GM23248 (cell line): ENCODE data around the gene USP32. TPM values are rescaled to one million over a fixed set of nuclear protein-coding genes. Genes with fewer than 3 reads are reported as not detected.
A peak's percentile ranks its signal among the peaks of the same experiment; 100 is the strongest.

ENCODE experiments used
- DNase-seq: peaks from one replicate; pipeline ENCODE4 v3.0.0-alpha.2; 2015
- H2AFZ ChIP-seq: fragments of 200-600 bp; sonication (generic); 2 replicates; pipeline ENCODE4 v1.6.1; 2016; ENCODE audit warnings: antibody characterized with exemption
- H3F3A ChIP-seq: fragments of 200-600 bp; sonication (generic); 2 replicates; pipeline ENCODE4 v1.6.1; 2016; ENCODE audit warnings: mild to moderate bottlenecking, antibody characterized with exemption, mixed run types; ENCODE audit not compliant: insufficient read depth
- H3K27ac ChIP-seq: fragments of 200-600 bp; sonication (generic); 2 replicates; pipeline ENCODE4 v1.5.1; 2016; ENCODE audit warnings: mild to moderate bottlenecking
- H3K27me3 ChIP-seq: fragments of 200-600 bp; sonication (generic); replicated peaks from 2 replicates; pipeline ENCODE4 v1.6.1; 2016; ENCODE audit warnings: mild to moderate bottlenecking; ENCODE audit not compliant: insufficient read depth
- H3K36me3 ChIP-seq: fragments of 200-600 bp; sonication (generic); 2 replicates; pipeline ENCODE4 v1.6.1; 2016; ENCODE audit warnings: low read depth, mild to moderate bottlenecking
- H3K4me1 ChIP-seq: fragments of 200-600 bp; sonication (generic); 2 replicates; pipeline ENCODE4 v1.6.1; 2016; ENCODE audit warnings: mild to moderate bottlenecking; ENCODE audit not compliant: insufficient read depth
- H3K4me2 ChIP-seq: fragments of 200-600 bp; sonication (generic); one replicate; pipeline ENCODE4 v1.6.1; 2016; ENCODE audit warnings: mild to moderate bottlenecking; ENCODE audit not compliant: unreplicated experiment
- H3K4me3 ChIP-seq: fragments of 200-600 bp; sonication (generic); 2 replicates; pipeline ENCODE4 v1.5.1; 2016; ENCODE audit warnings: mild to moderate bottlenecking
- H3K79me2 ChIP-seq: fragments of 200-600 bp; sonication (generic); 2 replicates; pipeline ENCODE4 v1.6.1; 2016; ENCODE audit warnings: mild to moderate bottlenecking; ENCODE audit not compliant: insufficient read depth
- H3K9ac ChIP-seq: fragments of 200-600 bp; sonication (generic); 2 replicates; pipeline ENCODE4 v1.6.1; 2016; ENCODE audit warnings: mild to moderate bottlenecking
- H3K9me2 ChIP-seq: fragments of 200-600 bp; sonication (generic); 2 replicates; pipeline ENCODE4 v1.6.1; 2016; ENCODE audit warnings: mixed run types, mild to moderate bottlenecking, moderate library complexity; ENCODE audit not compliant: insufficient read depth
- H3K9me3 ChIP-seq: fragments of 200-600 bp; sonication (generic); one replicate; pipeline ENCODE4 v1.6.1; 2017; ENCODE audit warnings: low read depth
- H4K20me1 ChIP-seq: fragments of 200-600 bp; sonication (generic); 2 replicates; pipeline ENCODE4 v1.6.0; 2016; ENCODE audit not compliant: insufficient read depth
- EZH2 ChIP-seq: fragments of 200-600 bp; sonication (generic); IDR thresholded peaks from 2 replicates; pipeline ENCODE4 v1.6.1; 2018; ENCODE audit warnings: antibody characterized with exemption, mild to moderate bottlenecking; ENCODE audit not compliant: insufficient read depth, poor library complexity, severe bottlenecking
- EZH2phosphoT487 ChIP-seq: fragments of 200-600 bp; sonication (generic); IDR thresholded peaks from 2 replicates; pipeline ENCODE4 v1.6.1; 2018; ENCODE audit warnings: antibody characterized with exemption, moderate library complexity, mild to moderate bottlenecking, low read depth; ENCODE audit not compliant: insufficient read depth
- WGBS, 2 experiments: methylation state at CpG; one replicate each; pipeline ENCODE4 v1.1.6; 2015 to 2017; ENCODE audit warnings: low lambda C conversion rate in 2 of 2, low coverage in 1 of 2; ENCODE audit errors: missing lambda C conversion rate in 2 of 2; 5-methylcytosine and 5-hydroxymethylcytosine counted together
- in situ Hi-C: fragments of 300-500 bp; cut with MboI; formaldehyde crosslinking; loops from 2 replicates; pipeline ENCODE4 v1.15.0; 2020
- polyA plus RNA-seq: library from polyadenylated mRNA; unstranded; fragments of >200 nt; fragmentation: Nextera tagmentation; extraction: Ambion mirVana; gene quantifications from 2 replicates; pipeline ENCODE4 v1.2.1, GENCODE V29; 2016
- total RNA-seq: library from RNA; depleted of rRNA; stranded (reverse); fragments of >200 nt; shearing (Covaris generic); gene quantifications from 2 replicates; pipeline ENCODE4 v1.2.3, GENCODE V29; 2014; rRNA removed

Gene USP32, protein sequence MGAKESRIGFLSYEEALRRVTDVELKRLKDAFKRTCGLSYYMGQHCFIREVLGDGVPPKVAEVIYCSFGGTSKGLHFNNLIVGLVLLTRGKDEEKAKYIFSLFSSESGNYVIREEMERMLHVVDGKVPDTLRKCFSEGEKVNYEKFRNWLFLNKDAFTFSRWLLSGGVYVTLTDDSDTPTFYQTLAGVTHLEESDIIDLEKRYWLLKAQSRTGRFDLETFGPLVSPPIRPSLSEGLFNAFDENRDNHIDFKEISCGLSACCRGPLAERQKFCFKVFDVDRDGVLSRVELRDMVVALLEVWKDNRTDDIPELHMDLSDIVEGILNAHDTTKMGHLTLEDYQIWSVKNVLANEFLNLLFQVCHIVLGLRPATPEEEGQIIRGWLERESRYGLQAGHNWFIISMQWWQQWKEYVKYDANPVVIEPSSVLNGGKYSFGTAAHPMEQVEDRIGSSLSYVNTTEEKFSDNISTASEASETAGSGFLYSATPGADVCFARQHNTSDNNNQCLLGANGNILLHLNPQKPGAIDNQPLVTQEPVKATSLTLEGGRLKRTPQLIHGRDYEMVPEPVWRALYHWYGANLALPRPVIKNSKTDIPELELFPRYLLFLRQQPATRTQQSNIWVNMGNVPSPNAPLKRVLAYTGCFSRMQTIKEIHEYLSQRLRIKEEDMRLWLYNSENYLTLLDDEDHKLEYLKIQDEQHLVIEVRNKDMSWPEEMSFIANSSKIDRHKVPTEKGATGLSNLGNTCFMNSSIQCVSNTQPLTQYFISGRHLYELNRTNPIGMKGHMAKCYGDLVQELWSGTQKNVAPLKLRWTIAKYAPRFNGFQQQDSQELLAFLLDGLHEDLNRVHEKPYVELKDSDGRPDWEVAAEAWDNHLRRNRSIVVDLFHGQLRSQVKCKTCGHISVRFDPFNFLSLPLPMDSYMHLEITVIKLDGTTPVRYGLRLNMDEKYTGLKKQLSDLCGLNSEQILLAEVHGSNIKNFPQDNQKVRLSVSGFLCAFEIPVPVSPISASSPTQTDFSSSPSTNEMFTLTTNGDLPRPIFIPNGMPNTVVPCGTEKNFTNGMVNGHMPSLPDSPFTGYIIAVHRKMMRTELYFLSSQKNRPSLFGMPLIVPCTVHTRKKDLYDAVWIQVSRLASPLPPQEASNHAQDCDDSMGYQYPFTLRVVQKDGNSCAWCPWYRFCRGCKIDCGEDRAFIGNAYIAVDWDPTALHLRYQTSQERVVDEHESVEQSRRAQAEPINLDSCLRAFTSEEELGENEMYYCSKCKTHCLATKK (N-terminal part only)
- total RNA-seq: 30.1 and 33.9 TPM in 2 replicates
- 12.4 and 14.0 TPM in 2 replicates for polyA plus RNA-seq

DNA sequence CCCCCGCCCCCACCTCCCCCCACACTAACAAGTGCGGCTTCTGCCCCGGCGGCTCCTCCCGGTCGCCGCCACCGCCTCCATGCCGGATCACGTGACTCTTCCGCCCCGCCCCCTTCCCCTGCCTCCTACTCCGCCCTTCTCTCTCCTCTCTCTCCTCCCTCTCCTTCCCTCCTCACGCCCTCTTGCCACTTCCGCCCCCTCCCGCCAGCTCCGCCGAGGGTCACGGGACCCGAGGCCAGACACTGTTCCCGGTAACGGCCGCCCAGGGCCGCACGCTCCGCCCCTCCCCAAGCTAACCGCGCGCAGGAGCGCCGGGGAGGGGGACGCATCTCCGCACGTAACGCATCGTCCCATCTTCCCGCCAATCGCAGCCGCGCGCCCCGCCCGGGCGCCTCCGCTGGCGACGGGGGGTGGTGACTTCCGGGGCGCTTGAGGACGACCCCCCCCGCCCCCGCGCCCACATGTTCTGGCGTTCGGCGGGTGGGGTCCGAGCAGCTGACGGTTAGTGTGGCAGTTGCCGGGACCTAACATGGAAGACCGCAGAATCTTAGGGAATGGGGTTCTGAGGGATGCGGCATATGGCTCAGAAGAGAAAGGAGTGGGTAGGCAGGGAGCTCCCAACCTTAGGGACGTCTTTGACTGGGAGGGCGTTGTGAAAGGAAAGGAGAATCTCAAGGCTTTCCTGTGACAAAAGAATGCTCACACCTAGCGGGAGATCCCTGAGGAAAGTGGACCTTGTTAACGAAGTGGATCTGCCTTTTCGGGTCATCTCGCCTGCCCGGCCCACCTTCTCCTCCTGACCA is at the start of gene USP32:
Gene USP32 (minus strand): TSS at position 92 of the 803 bp plus-strand sequence. CDS start 194 bp downstream, outside the sequence.
- peak within 1 kb of the TSS; percentile 91 for H3K9ac ChIP-seq
- peaks cover 30% of the 10 kb centered on the region for H3K4me1 ChIP-seq
- peak within 1 kb of the TSS; percentile 75 for H2AFZ ChIP-seq
- peak within 1 kb of the TSS; percentile 91 for H3K27ac ChIP-seq
- peak within 1 kb of the TSS; percentile 91 for H3K4me2 ChIP-seq
- no peaks in the 10 kb centered on the region for H3K27me3 ChIP-seq
- no peaks in the 10 kb centered on the region for H3K9me3 ChIP-seq
- 2 to 4% methylated on average over 52 to 68 of the region's 68 CpGs for WGBS, 2 experiments
- peaks cover 8% of the 10 kb centered on the region; the same call in 1 of the 2 replicates for H4K20me1 ChIP-seq
- peak within 1 kb of the TSS; percentile 89 for H3K4me3 ChIP-seq
- H3K9me2 ChIP-seq: no peaks in the 10 kb centered on the region
- in situ Hi-C loops: loop anchor here (10.0 kb wide), 1 partner anchor 57 kb away; no protein-coding TSS in a partner anchor
- TF ChIP-seq EZH2: no peak
- no peak for TF ChIP-seq EZH2phosphoT487
- no peaks in the 10 kb centered on the region for H3K36me3 ChIP-seq
- peaks cover 31% of the 10 kb centered on the region for H3F3A ChIP-seq
- H3K79me2 ChIP-seq: peaks cover 46% of the 10 kb centered on the region
- peak; percentile 99 for DNase-seq

DNA sequence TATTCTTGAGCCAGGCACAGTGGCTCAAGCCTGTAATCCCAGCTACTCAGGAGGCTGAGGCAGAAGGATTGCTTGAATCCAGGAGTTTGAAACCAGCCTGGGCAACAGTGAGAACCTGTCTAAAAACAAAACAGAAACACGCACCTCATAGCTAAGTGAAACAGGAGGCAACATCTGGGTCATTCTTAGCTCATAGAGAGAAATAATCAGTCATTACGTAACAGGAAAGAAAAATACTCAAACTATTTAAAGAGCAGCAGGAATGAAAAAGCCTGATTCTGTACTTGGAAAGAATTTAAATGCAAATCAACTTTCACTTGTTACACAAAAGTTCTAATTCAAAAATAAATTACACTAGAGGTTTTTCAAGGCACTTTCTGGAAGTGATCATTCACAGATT is 47.6 kb upstream of the USP32 start:
- Histone ChIP-seq H3F3A (peaks cover 26% of the 10 kb centered on the region), H3K9ac (0 out of 2 replicates have a peak overlapping the region, but pooled peaks have one; percentile 15), H4K20me1 (no peaks in the 10 kb centered on the region), H2AFZ (peak overlapping the region; percentile 44; the same call in 1 of the 2 replicates), H3K4me2 (no peak overlapping the region), H3K79me2 (no peaks in the 10 kb centered on the region), H3K4me3 (no peak overlapping the region), H3K9me2 (no peaks in the 10 kb centered on the region), H3K9me3 (no peaks in the 10 kb centered on the region), H3K27ac (peak overlapping the region; percentile 32), H3K36me3 (0 out of 2 replicates have a peak, but pooled peaks cover under 1% of the 10 kb centered on the region), H3K27me3 (no peaks in the 10 kb centered on the region), H3K4me1 (peaks cover 31% of the 10 kb centered on the region)
- DNase-seq: peak; percentile 61
- WGBS, 2 experiments: 5 to 7% methylated on average over 2 of the region's 2 CpGs
- TF ChIP-seq EZH2: no peak
- TF ChIP-seq EZH2phosphoT487: no peak
- in situ Hi-C loops: loop anchor here (25.0 kb wide), 1 partner anchor 527 kb away; no protein-coding TSS in a partner anchor

DNA sequence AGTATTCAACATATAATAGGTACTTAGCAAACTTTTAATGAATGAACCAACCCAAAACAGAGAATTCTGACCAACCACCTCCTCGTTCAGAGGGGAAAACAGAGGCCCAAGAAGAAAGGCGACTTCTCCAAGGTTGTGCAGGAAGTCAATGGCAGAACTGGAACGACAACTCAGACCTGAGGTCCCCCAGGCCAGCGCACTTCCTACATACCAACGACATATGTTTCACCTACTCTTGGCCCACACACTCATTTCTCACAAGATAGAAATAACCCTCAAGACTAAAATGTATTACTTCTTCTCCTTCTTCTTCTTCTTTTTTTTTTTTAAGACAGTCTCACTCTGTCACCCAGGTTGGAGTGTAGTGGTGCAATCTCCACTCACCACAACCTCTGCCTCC is 44.7 kb upstream of the USP32 start:
- Histone ChIP-seq H3K27ac (no peak overlapping the region), H3K79me2 (no peaks in the 10 kb centered on the region), H4K20me1 (no peaks in the 10 kb centered on the region), H3K4me3 (no peak overlapping the region), H3K36me3 (no peaks in the 10 kb centered on the region), H3K9me2 (no peaks in the 10 kb centered on the region), H3K27me3 (no peaks in the 10 kb centered on the region), H3K4me1 (peaks cover 9% of the 10 kb centered on the region), H3K9ac (no peak overlapping the region), H3K9me3 (no peaks in the 10 kb centered on the region), H3K4me2 (no peak overlapping the region), H2AFZ (no peak overlapping the region), H3F3A (no peaks in the 10 kb centered on the region)
- 57 to 74% methylated on average over 5 of the region's 5 CpGs for WGBS, 2 experiments
- in situ Hi-C loops: loop anchor here (25.0 kb wide), 1 partner anchor 524 kb away; no protein-coding TSS in a partner anchor
- no peak for DNase-seq
- TF ChIP-seq EZH2phosphoT487: no peak
- no peak for TF ChIP-seq EZH2
